Lower lobe of right lung (tissue), 2 donors: ENCODE results near the gene BRSK1. TPM values are rescaled to one million over a fixed set of nuclear protein-coding genes. Genes with fewer than 3 reads are reported as not detected.

Source experiments
- ATAC-seq, 2 donors: fragments of 200-7000 bp; cut with Tn5 transposase; one replicate each; pipeline ENCODE4 v1.9.1; 2020 to 2022; ENCODE audit warnings: mild to moderate bottlenecking in 2 of 2, moderate library complexity in 2 of 2
- DNase-seq: peaks from one replicate; pipeline ENCODE4 v3.0.0-alpha.2; 2020
- H3K27ac ChIP-seq: fragments of 200-600 bp; one replicate; pipeline ENCODE4 v1.8.0; 2022
- H3K27me3 ChIP-seq: fragments of 200-600 bp; one replicate; pipeline ENCODE4 v1.8.0; 2022; ENCODE audit warnings: low read depth
- H3K36me3 ChIP-seq: fragments of 200-600 bp; one replicate; pipeline ENCODE4 v1.8.0; 2022; ENCODE audit warnings: mild to moderate bottlenecking
- H3K4me1 ChIP-seq: fragments of 200-600 bp; one replicate; pipeline ENCODE4 v1.8.0; 2022
- H3K4me3 ChIP-seq: fragments of 200-600 bp; one replicate; pipeline ENCODE4 v1.8.0; 2022; ENCODE audit warnings: mild to moderate bottlenecking
- H3K9me3 ChIP-seq: fragments of 200-600 bp; one replicate; pipeline ENCODE4 v1.8.0; 2022
- CTCF ChIP-seq: fragments of 200-600 bp; IDR thresholded peaks from one replicate; pipeline ENCODE4 v1.8.0; 2022; ENCODE audit warnings: antibody characterized with exemption, mild to moderate bottlenecking
- intact Hi-C: fragments of 100-400 bp; cut with DNase I; formaldehyde crosslinking; loops from one replicate; pipeline ENCODE4 v1.11.0; 2022
- total RNA-seq: library from RNA; stranded (reverse); fragmentation: NEBNext Ultra II Directional; extraction: Animal tissue kit (Norgen Biotek cat#: 25700); gene quantifications from one replicate; pipeline ENCODE4 v1.2.1, GENCODE V29; 2021
- donor health status: DM: no; HTN: yes; CAD: no; lungs with severe emphysema.

BRSK1 gene
- total RNA-seq, 1 donor from 2014 or later, result 1.0 TPM

GRCh38 chr19:55285229-55285890 lies 1.6 kb downstream of the BRSK1 start:
- H3K36me3 ChIP-seq, result no peaks in the 10 kb centered on the region
- H3K4me1 ChIP-seq, result peaks cover 5% of the 10 kb centered on the region
- TF ChIP-seq CTCF, result no peak
- DNase-seq (no peak), ATAC-seq (no peak)
- H3K4me3 ChIP-seq, result no peak overlapping the region
- intact Hi-C loops, result no loop called here
- H3K27me3 ChIP-seq, result peaks cover 11% of the 10 kb centered on the region
- no peaks in the 10 kb centered on the region for H3K9me3 ChIP-seq
- H3K27ac ChIP-seq, result no peak overlapping the region

- DNase-seq, result no peak
- intact Hi-C loops, result no loop called here
- TF ChIP-seq CTCF, result no peak
These were observed 3.7 kb downstream of the BRSK1 start for GRCh38 chr19:55287361-55288079.

GRCh38 chr19:55289117-55289796 lies 5.5 kb downstream of the BRSK1 start:
- H3K27me3 ChIP-seq, result no peaks in the 10 kb centered on the region
- H3K4me1 ChIP-seq, result no peaks in the 10 kb centered on the region
- TF ChIP-seq CTCF, result no peak
- no peaks in the 10 kb centered on the region for H3K9me3 ChIP-seq
- H3K36me3 ChIP-seq, result no peaks in the 10 kb centered on the region
- no peak overlapping the region for H3K4me3 ChIP-seq
- no peak for ATAC-seq
- intact Hi-C loops, result no loop called here
- no peak for DNase-seq
- H3K27ac ChIP-seq, result no peak overlapping the region

More at GRCh38 chr19:55287361-55288079, 3.7 kb downstream of the BRSK1 start:
- no peaks in the 10 kb centered on the region for H3K9me3 ChIP-seq
- no peak overlapping the region for H3K27ac ChIP-seq
- H3K36me3 ChIP-seq, result no peaks in the 10 kb centered on the region
- peaks cover 11% of the 10 kb centered on the region for H3K27me3 ChIP-seq
- H3K4me1 ChIP-seq, result no peaks in the 10 kb centered on the region
- ATAC-seq, result no peak
- no peak overlapping the region for H3K4me3 ChIP-seq

- H3K4me3 ChIP-seq, result no peak overlapping the region
- intact Hi-C loops, result no loop called here
- peaks cover 8% of the 10 kb centered on the region for H3K4me1 ChIP-seq
- DNase-seq (no peak), ATAC-seq (no peak)
- H3K36me3 ChIP-seq, result no peaks in the 10 kb centered on the region
- no peaks in the 10 kb centered on the region for H3K27me3 ChIP-seq
- H3K27ac ChIP-seq, result no peak overlapping the region
- no peak for TF ChIP-seq CTCF
- H3K9me3 ChIP-seq, result no peaks in the 10 kb centered on the region
These were observed 13.5 kb downstream of the BRSK1 start for GRCh38 chr19:55297267-55297666.

GRCh38 chr19:55299991-55300390 lies 16.2 kb downstream of the BRSK1 start:
- H3K27ac ChIP-seq, result no peak overlapping the region
- DNase-seq (no peak), ATAC-seq (no peak)
- H3K36me3 ChIP-seq, result no peaks in the 10 kb centered on the region
- no peak overlapping the region for H3K4me3 ChIP-seq
- intact Hi-C loops, result no loop called here
- no peaks in the 10 kb centered on the region for H3K27me3 ChIP-seq
- peaks cover 8% of the 10 kb centered on the region for H3K4me1 ChIP-seq
- no peaks in the 10 kb centered on the region for H3K9me3 ChIP-seq
- no peak for TF ChIP-seq CTCF
